ENCODE results near the gene PCDHB10. TPM values are rescaled to one million over a fixed set of nuclear protein-coding genes. Genes with fewer than 3 reads are reported as not detected.

PCDHB10 gene
- total RNA-seq, 1 donor from 2014 or later, result 2.1 TPM

- no peak for TF ChIP-seq CTCF (IDR thresholded peaks at IDR 0.05)
- H3K27ac ChIP-seq, result no peak overlapping the region
- intact Hi-C loops (cut with DNase I), result no loop called here
- H3K36me3 ChIP-seq, result no peaks in the 10 kb centered on the region
- H3K9me3 ChIP-seq, result peaks cover 55% of the 10 kb centered on the region
- H3K27me3 ChIP-seq, result no peaks in the 10 kb centered on the region
- ATAC-seq (no peak), DNase-seq (no peak)
- H3K4me3 ChIP-seq, result no peak overlapping the region
- no peaks in the 10 kb centered on the region for H3K4me1 ChIP-seq
These were observed 44.6 kb downstream of the PCDHB10 start for GRCh38 chr5:141236516-141237313.

GRCh38 chr5:141241496-141241895 lies 49.3 kb downstream of the PCDHB10 start:
- Histone ChIP-seq H3K27me3 (no peaks in the 10 kb centered on the region), H3K36me3 (no peaks in the 10 kb centered on the region), H3K4me3 (no peak overlapping the region), H3K4me1 (no peaks in the 10 kb centered on the region), H3K9me3 (peaks cover 74% of the 10 kb centered on the region), H3K27ac (no peak overlapping the region)
- ATAC-seq (no peak), DNase-seq (no peak)
- intact Hi-C loops (cut with DNase I), result no loop called here
- no peak for TF ChIP-seq CTCF (IDR thresholded peaks at IDR 0.05)

Other genes starting within 250 kb of the PCDHB10 start
- 10.0 TPM for gene PCDHAC2, start 225.9 kb upstream of the PCDHB10 start, total RNA-seq
- 0.12 TPM for gene PCDHB1, start 141.0 kb upstream of the PCDHB10 start, total RNA-seq
- gene PCDHB2, start 97.7 kb upstream of the PCDHB10 start, total RNA-seq, result 3.8 TPM
- 1.9 TPM for gene PCDHB3, start 91.9 kb upstream of the PCDHB10 start, total RNA-seq
- gene PCDHB4, start 70.5 kb upstream of the PCDHB10 start, total RNA-seq, result 3.0 TPM
- gene PCDHB5, start 57.1 kb upstream of the PCDHB10 start, total RNA-seq, result 2.3 TPM
- gene PCDHB6, start 42.3 kb upstream of the PCDHB10 start, total RNA-seq, result 0.75 TPM
- 2.8 TPM for gene PCDHB7, start 19.7 kb upstream of the PCDHB10 start, total RNA-seq
- gene PCDHB8, start 14.6 kb upstream of the PCDHB10 start, total RNA-seq, result 2.4 TPM
- gene PCDHB16, start 10.0 kb upstream of the PCDHB10 start, total RNA-seq, result 4.1 TPM
- 2.5 TPM for gene PCDHB9, start 5.2 kb upstream of the PCDHB10 start, total RNA-seq
- gene PCDHB11, start 7.3 kb downstream of the PCDHB10 start, total RNA-seq, result 2.0 TPM
- 2.8 TPM for gene PCDHB12, start 16.4 kb downstream of the PCDHB10 start, total RNA-seq
- 3.2 TPM for gene PCDHB13, start 21.6 kb downstream of the PCDHB10 start, total RNA-seq
- 3.0 TPM for gene PCDHB14, start 31.0 kb downstream of the PCDHB10 start, total RNA-seq
- gene PCDHB15, start 53.0 kb downstream of the PCDHB10 start, total RNA-seq, result 2.5 TPM
- 0.64 TPM for gene SLC25A2, start 111.7 kb downstream of the PCDHB10 start, total RNA-seq
- gene TAF7, start 128.4 kb downstream of the PCDHB10 start, total RNA-seq, result 60.4 TPM
- gene PCDHGA1, start 138.2 kb downstream of the PCDHB10 start, total RNA-seq, result 0.46 TPM
- 2.5 TPM for gene PCDHGA2, start 146.4 kb downstream of the PCDHB10 start, total RNA-seq
- gene PCDHGA3, start 151.5 kb downstream of the PCDHB10 start, total RNA-seq, result 1.7 TPM
- gene PCDHGB1, start 157.7 kb downstream of the PCDHB10 start, total RNA-seq, result 2.0 TPM
- 3.9 TPM for gene PCDHGA4, start 162.7 kb downstream of the PCDHB10 start, total RNA-seq
- gene PCDHGB2, start 167.6 kb downstream of the PCDHB10 start, total RNA-seq, result 3.8 TPM
- gene PCDHGA5, start 171.8 kb downstream of the PCDHB10 start, total RNA-seq, result 3.5 TPM
- gene PCDHGB3, start 177.9 kb downstream of the PCDHB10 start, total RNA-seq, result 2.6 TPM
- gene PCDHGA6, start 181.5 kb downstream of the PCDHB10 start, total RNA-seq, result 3.9 TPM
- gene PCDHGA7, start 190.4 kb downstream of the PCDHB10 start, total RNA-seq, result 2.5 TPM
- 4.2 TPM for gene PCDHGB4, start 195.3 kb downstream of the PCDHB10 start, total RNA-seq
- gene PCDHGA8, start 200.3 kb downstream of the PCDHB10 start, total RNA-seq, result 1.2 TPM
- 11.0 TPM for gene PCDHGB5, start 205.6 kb downstream of the PCDHB10 start, total RNA-seq
- 5.4 TPM for gene PCDHGA9, start 210.4 kb downstream of the PCDHB10 start, total RNA-seq
- 7.5 TPM for gene PCDHGB6, start 215.7 kb downstream of the PCDHB10 start, total RNA-seq
- gene PCDHGA10, start 220.6 kb downstream of the PCDHB10 start, total RNA-seq, result 6.2 TPM
- gene PCDHGB7, start 225.3 kb downstream of the PCDHB10 start, total RNA-seq, result 15.4 TPM
- 2.6 TPM for gene PCDHGA11, start 228.7 kb downstream of the PCDHB10 start, total RNA-seq
- 7.6 TPM for gene PCDHGA12, start 238.2 kb downstream of the PCDHB10 start, total RNA-seq